HG03060 (cell line): ENCODE results near the gene CD53.
"Not testable (repeated sequence)": the region's sequence is repeated elsewhere in the genome, so short reads cannot be mapped to it uniquely, and the experiment has no call there.

Source experiments
- ATAC-seq: cut with Tn5 transposase; IDR thresholded peaks from one replicate; pipeline ENCODE4 v1.9.1; 2021; ENCODE audit warnings: low read depth, moderate number of reproducible peaks; ENCODE audit not compliant: unreplicated experiment

Gene CD53, protein sequence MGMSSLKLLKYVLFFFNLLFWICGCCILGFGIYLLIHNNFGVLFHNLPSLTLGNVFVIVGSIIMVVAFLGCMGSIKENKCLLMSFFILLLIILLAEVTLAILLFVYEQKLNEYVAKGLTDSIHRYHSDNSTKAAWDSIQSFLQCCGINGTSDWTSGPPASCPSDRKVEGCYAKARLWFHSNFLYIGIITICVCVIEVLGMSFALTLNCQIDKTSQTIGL

DNA sequence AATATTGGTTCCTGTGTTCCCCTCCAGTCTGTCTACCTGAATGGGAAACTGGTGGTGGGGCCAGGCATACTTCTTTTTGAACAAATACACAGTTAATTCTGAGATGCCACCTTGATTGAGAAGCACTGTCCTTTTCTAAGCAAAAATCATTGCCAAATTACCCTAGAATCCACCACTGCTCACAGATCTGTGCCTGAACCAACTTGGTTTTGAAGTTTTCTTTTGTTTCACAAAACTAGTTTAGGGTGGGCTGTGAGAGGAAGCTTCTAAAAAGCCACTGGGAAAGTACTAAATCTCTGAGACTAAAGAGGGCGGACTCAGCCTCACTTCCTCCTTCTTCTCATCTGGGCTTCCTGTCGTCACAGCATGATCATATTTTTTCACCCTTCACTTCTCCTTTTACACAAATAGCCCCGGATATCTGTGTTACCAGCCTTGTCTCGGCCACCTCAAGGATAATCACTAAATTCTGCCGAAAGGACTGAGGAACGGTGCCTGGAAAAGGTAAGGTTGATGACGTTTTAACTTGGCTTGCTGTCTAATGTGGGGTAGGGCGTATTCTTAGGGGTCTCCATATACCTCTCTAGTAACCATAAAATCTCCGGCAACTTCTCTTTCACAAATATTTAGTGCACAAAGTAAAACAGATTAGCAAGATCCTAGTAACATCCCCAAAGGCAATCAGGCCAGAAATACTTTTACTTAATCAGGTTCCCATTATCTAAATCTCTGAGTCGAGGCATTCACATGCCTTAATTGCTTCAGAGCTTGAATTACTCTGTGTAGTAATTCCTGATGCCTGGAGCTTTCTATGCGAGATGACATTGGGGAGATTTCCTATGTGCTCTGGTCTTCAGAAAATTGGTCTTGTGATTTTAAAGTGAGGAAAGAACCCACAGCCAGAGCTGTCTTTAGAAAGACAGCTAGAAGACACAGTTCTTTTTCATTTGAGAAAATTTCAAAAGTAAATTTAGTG, at the start of gene CD53:
CD53 (plus strand) TSS at position 404 of the 976 bp plus-strand sequence. CDS start 18,261 bp downstream, outside the sequence.
- ATAC-seq, result peak; percentile 29

DNA sequence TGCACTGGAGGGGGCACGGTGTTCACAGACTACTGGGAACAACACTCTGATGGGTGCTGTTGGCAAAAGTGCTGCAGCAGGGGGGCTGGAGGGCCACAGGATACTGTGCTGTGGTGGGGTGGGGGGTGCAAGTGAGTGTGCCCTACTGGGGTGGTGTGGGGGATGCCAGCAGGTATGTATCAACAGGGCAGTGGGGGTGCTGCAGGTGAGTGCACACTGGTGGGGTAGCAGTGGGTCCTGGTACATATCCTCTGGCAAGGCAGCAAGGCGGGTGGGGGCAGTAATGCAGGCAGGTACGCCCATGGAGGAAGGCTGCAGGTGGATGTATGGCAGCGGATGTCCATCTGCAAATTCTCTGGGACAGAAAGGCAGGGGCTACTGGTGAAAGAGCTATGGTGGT, 48.8 kb upstream of the CD53 start:
- no peak for ATAC-seq

GRCh38 chr1:110829955-110830553, 42.9 kb upstream of the CD53 start:
- no peak for ATAC-seq

DNA sequence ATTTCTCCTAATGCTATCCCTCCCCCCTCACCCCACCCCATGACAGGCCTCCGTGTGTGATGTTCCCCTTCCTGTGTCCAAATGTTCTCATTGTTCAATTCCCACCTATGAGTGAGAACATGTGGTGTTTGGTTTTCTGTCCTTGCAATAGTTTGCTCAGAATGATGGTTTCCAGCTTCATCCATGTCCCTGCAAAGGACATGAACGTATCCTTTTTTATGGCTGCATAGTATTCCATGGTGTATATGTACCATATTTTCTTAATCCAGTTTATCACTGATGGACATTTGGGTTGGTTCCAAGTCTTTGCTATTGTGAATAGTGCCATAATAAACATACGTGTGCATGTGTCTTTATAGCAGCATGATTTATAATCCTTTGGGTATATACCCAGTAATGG, 39.2 kb upstream of the CD53 start:
- not testable (repeated sequence) for ATAC-seq

DNA sequence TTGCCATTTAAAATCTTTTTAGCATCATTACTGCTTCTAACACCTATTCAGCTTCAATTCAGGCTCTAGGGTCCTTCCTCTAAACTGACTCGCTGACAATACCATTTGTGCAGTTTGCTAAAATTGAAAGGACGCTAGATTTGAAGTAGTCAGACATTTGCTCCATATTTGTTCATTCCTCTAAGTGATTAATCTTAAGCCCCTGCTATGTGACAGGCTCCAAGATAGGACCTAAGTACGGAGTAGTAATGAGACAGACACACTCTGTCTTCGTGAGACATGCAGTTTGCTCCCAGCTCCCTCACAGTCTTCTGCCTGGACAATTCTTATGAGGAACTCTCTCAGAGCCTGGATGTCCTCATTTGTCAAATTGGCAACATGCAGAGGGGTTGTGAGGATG, 26.1 kb upstream of the CD53 start:
- ATAC-seq, result no peak

GRCh38 chr1:110850145-110850544, 22.8 kb upstream of the CD53 start:
- ATAC-seq, result no peak

GRCh38 chr1:110850627-110851026, 22.3 kb upstream of the CD53 start:
- ATAC-seq, result no peak

DNA sequence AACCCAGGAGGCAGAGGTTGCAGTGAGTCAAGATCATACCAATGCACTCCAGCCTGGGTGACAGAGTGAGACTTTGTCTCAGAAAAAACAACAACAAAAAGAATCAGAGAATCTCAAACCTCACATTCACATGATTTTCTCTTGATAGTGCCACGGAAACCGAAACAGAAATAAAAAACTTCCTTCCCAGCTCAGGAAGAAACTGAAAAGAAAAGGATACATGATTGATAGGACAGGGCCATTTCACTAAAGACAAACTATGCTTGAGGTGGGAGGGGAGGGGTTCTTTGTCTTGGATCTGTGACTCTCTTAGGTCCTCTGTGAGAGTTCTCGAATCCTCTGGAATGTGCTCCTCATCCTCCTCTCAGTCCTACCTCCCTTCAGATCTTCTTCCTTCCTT, 19.8 kb upstream of the CD53 start:
- no peak for ATAC-seq

DNA sequence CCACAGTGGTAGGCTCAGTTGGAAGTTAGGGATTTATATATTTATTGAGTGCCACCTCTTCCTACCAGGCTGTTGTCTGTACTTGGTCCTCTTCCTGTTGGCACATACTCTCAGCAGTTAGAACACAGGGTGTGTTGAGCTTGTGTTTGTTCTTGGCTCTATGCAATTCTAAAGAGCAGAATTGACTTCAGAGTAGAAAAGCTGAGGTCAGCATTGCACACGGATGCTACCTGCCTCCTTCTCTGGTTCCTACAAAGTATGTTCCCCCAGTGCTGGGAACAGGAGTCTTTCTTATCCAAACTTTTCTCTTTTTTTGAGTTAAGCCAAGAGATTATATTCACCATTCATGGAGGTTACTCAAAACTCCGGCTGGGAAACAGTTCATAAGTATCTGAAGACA, 16.5 kb upstream of the CD53 start:
- ATAC-seq, result no peak

GRCh38 chr1:110857964-110858948, 14.7 kb upstream of the CD53 start:
- no peak for ATAC-seq

DNA sequence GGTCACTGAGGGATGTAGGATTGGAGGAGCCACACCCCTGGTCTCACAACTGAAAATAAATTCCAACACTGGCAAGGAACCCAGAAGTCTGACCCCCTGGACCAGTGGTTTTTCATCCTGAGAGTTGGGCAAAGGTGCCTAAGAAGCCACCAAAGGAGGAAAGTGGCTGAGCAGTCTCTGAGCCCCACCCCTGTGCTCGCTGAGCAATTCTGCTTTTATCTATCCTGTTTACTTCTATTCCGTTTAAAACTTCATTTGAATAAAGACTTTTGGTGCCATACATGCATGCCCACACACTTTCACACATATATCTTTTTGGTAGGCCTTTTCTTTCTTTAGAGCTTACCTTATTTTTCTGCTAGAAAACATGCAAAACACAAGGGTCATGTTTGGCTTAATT, 13.9 kb upstream of the CD53 start:
- no peak for ATAC-seq

DNA sequence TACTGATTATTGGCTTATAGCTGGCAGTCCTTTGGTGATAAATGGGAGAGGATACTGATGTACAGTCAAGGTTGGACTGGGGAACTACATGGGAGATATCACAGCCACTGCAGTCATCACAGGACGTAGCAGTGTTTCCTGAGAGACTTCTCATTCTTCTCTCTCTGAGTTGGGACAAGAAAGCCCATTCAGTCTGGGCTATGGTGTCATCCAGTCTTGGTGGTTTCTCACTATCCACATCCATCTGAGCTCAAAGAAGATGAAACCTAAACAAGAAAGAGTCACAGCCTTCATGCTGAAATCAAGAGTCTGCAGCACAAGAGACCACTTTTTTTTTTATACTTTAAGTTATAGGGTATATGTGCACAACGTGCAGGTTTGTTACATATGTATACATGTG, 12.8 kb upstream of the CD53 start:
- ATAC-seq, result no peak

DNA sequence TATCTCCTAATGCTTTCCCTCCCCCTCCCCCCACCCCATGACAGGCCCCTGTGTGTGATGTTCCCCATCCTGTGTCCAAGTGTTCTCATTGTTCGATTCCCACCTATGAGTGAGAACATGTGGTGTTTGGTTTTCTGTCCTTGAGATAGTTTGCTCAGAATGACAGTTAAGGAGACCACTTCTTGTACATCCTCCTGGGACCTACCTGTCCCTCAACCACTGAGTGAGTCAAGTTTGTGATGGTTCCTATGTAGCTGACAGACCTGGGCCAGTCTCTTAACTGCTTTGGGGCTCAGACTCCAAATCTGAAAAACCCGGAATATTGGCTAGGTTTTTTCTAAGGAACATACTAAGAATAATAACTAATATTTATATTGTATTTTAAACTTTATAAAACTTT, 12.3 kb upstream of the CD53 start:
- not testable (repeated sequence) for ATAC-seq

GRCh38 chr1:110861942-110862341, 11.0 kb upstream of the CD53 start:
- ATAC-seq, result not testable (repeated sequence)

GRCh38 chr1:110864287-110864686, 8.7 kb upstream of the CD53 start:
- no peak for ATAC-seq

DNA sequence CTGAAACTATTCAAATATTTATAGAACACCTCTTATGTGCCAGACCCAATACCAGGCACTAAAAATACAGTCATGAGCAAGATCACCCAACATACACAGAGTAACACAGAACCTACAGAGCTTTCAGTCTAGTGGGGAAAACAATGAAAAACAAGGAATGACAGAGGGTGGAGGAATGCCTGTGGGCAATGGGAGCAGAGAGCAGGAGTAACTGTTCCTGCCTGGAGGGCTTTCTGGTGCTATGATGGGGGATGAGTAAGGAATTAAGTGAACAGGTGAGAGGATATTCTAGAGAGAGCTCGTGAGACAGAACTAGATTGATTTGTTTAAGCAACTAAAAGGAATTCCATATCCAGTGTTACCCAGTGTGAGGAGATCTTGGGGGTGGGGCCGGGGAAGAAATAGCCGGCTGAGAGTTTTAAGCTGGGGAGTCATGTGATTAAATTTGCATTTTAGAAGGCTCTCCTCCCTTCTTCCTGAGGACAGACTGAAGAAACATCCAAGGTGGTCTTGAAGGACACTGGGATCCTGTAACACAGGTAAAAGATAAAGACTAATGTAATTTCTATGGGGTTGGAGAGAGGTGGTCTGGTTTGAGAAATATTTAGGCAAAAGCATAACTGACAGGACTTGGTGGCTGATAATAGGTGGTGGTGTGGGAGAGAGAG, 2.1 kb upstream of the CD53 start:
- ATAC-seq, result no peak

DNA sequence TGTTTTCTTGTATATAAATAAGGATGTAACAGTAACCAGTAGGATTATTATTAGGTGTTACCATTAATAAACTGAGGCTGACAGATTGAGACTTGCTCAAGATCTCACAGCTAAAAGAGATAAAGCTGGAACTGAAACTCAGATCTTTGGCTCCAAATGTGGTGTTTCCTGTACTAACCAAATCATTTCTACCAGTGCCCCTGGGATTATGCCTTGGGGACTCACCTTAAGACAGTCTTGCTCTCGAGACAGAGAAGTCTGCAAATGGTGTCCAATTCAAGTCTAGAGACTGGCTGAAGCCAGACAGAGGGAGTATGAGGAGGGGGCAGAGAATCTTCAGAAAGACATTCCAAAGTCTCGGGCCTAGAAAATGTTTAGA, 593 bp upstream of the CD53 start:
- ATAC-seq, result no peak

GRCh38 chr1:110873856-110874255, 908 bp downstream of the CD53 start:
- ATAC-seq, result no peak

- no peak for ATAC-seq
Observed at GRCh38 chr1:110874324-110875215, 1.6 kb downstream of the CD53 start.
